HEK293T (cell line): ENCODE data around the gene OSCAR.
"Not testable (repeated sequence)": the region's sequence is repeated elsewhere in the genome, so short reads cannot be mapped to it uniquely, and the experiment has no call there.

Experiments
- CTCF ChIA-PET: fragments of 350-600 bp; formaldehyde crosslinking; extraction: SDS; loops from one replicate; lab custom pipeline; 2021; ENCODE audit warnings: antibody characterized with exemption, inconsistent platforms; lab: Yijun Ruan, JAX
- POLR2A ChIA-PET: fragments of 350-600 bp; formaldehyde crosslinking; extraction: SDS; loops from one replicate; lab custom pipeline; 2020; ENCODE audit warnings: antibody characterized with exemption, inconsistent platforms; lab: Yijun Ruan, JAX
- DNase-seq: peaks from one replicate; pipeline ENCODE4 v3.0.0; 2012; ENCODE audit warnings: mixed read lengths; ENCODE audit errors: extremely low spot score
- ARNT ChIP-seq: fragments of 450-650 bp; IDR thresholded peaks from 2 replicates; pipeline ENCODE4 v1.6.1; 2017; ENCODE audit warnings: mild to moderate bottlenecking
- BHLHE40 ChIP-seq: fragments of 450-650 bp; IDR thresholded peaks from 2 replicates; pipeline ENCODE4 v1.6.1; 2016; ENCODE audit warnings: mild to moderate bottlenecking, moderate library complexity, borderline replicate concordance
- CTBP1 ChIP-seq: fragments of 450-650 bp; IDR thresholded peaks from 2 replicates; pipeline ENCODE4 v1.6.1; 2016; ENCODE audit warnings: borderline replicate concordance
- ELF4 ChIP-seq: fragments of 450-650 bp; IDR thresholded peaks from 2 replicates; pipeline ENCODE4 v1.6.1; 2017; ENCODE audit warnings: antibody characterized with exemption
- FOXA1 ChIP-seq: fragments of 450-650 bp; IDR thresholded peaks from 2 replicates; pipeline ENCODE4 v1.6.1; 2016; ENCODE audit warnings: mild to moderate bottlenecking
- FOXK2 ChIP-seq: fragments of 450-650 bp; IDR thresholded peaks from 2 replicates; pipeline ENCODE4 v1.6.1; 2016; ENCODE audit warnings: mild to moderate bottlenecking
- FOXM1 ChIP-seq: fragments of 450-650 bp; IDR thresholded peaks from 2 replicates; pipeline ENCODE4 v1.6.1; 2017; ENCODE audit warnings: mild to moderate bottlenecking, borderline replicate concordance
- HDGF ChIP-seq: fragments of 450-650 bp; IDR thresholded peaks from 2 replicates; pipeline ENCODE4 v1.6.1; 2017; ENCODE audit warnings: antibody characterized with exemption, borderline replicate concordance
- L3MBTL2 ChIP-seq: fragments of 450-650 bp; conservative IDR thresholded peaks from 2 replicates; pipeline ENCODE4 v1.6.1; 2016; ENCODE audit warnings: mild to moderate bottlenecking
- LEF1 ChIP-seq: fragments of 450-650 bp; IDR thresholded peaks from 2 replicates; pipeline ENCODE4 v1.6.1; 2017; ENCODE audit warnings: mild to moderate bottlenecking, borderline replicate concordance
- NFRKB ChIP-seq: fragments of 450-650 bp; IDR thresholded peaks from 2 replicates; pipeline ENCODE4 v1.6.1; 2016; ENCODE audit warnings: mild to moderate bottlenecking, moderate library complexity
- PKNOX1 ChIP-seq: fragments of 450-650 bp; IDR thresholded peaks from 2 replicates; pipeline ENCODE4 v1.6.1; 2016
- SP1 ChIP-seq: fragments of 450-650 bp; IDR thresholded peaks from 2 replicates; pipeline ENCODE4 v1.6.1; 2017
- SUZ12 ChIP-seq: fragments of 450-650 bp; IDR thresholded peaks from 2 replicates; pipeline ENCODE4 v1.6.1; 2016; ENCODE audit warnings: mild to moderate bottlenecking
- TARDBP ChIP-seq: fragments of 450-650 bp; IDR thresholded peaks from 2 replicates; pipeline ENCODE4 v1.6.1; 2016
- ZNF384 ChIP-seq: fragments of 450-650 bp; IDR thresholded peaks from 2 replicates; pipeline ENCODE4 v1.6.1; 2016

Gene OSCAR

DNA sequence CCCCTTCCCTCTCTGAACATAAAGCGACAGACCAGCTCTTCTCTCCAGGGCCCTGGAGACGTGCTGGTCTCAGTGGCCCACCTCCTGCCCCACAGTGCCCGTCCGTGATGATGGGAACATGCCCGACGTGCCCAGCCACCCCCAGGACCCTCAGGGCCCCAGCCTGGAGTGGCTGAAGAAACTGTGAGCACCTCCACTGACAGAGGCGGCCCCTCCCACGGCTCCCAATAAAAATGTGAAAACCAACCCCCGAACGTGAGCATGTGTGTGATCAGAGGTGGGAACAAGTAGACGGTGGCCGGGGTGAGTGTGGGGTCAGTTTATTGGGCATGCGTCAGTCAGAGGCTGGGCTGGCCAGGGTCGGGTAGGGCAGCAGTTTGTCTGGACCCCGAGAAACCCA lies 6.1 kb upstream of the OSCAR start:
- CTCF ChIA-PET: no interaction called here
- no peak for DNase-seq
- TF ChIP-seq FOXA1: no peak
- no peak for TF ChIP-seq LEF1
- no peak for TF ChIP-seq NFRKB
- TF ChIP-seq ELF4: no peak
- no peak for TF ChIP-seq ZNF384
- no peak for TF ChIP-seq ARNT
- TF ChIP-seq BHLHE40: no peak
- TF ChIP-seq L3MBTL2: no peak
- TF ChIP-seq SUZ12: no peak
- TF ChIP-seq PKNOX1: no peak
- POLR2A ChIA-PET: no interaction called here

DNA sequence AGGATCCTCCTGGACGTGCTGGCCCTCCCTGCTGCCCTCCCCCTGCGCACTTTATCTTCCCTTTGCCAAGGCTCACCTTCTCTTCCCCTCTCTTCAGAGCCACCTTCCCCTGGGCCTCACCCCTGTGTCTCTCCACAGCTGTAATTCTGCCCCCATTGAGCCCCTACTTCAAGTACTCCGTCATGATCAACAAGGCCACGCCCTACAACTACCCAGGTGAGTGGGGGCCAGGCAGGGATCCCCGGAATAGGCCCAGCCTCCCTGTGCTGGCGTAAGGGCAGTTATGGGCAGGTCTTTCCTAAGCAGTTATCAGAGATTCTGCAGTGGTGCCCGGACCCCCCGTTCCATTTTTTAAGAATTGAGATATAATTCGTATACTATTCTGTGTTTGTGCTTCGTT lies 5.2 kb upstream of the OSCAR start:
- CTCF ChIA-PET: no interaction called here
- no peak for TF ChIP-seq NFRKB
- no peak for TF ChIP-seq FOXK2
- no peak for TF ChIP-seq FOXM1
- no peak for TF ChIP-seq CTBP1
- no peak for TF ChIP-seq SUZ12
- TF ChIP-seq PKNOX1: no peak
- TF ChIP-seq ELF4: no peak
- no peak for TF ChIP-seq ZNF384
- no peak for TF ChIP-seq BHLHE40
- TF ChIP-seq TARDBP: no peak
- no peak for TF ChIP-seq LEF1
- no peak for TF ChIP-seq L3MBTL2
- no peak for TF ChIP-seq SP1
- no peak for TF ChIP-seq FOXA1
- no peak for TF ChIP-seq ARNT
- TF ChIP-seq HDGF: no peak
- DNase-seq: no peak
- POLR2A ChIA-PET: no interaction called here

DNA sequence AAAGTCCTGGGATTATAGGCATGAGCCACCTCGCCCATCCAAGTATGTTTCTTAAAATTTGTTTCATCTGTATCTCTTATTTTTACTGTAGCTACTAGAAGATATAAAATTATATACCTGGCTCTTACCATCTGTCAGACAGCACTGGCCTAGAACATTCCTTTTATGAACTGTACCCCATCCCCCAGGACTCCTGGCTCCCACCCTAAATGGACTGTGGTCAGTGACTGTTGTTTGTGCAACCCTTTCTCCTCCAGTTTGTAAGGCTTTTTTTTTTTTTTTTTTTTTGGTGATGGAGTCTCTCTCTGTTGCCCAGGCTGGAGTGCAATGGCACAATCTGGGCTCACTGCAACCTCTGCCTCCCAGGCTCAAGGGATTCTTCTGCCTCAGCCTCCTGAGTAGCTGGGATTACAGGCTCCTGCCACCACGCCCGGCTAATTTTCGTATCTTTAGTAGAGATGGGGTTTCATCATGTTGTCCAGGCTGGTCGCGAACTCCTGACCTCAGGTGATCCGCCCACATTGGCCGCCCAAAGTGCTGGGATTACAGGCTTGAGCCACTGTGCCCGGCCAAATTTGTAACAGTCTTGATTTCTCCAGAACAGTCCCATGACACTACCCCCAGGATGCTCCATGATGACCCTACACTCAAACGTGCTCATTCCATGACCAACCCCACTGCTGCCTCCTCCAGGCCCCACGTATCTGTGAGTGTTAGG lies 4.6 kb upstream of the OSCAR start:
- DNase-seq: no peak
- CTCF ChIA-PET: no interaction called here
- POLR2A ChIA-PET: no interaction called here
- no peak for TF ChIP-seq SP1
- no peak for TF ChIP-seq FOXK2
- TF ChIP-seq CTBP1: no peak
- no peak for TF ChIP-seq TARDBP
- no peak for TF ChIP-seq ARNT
- no peak for TF ChIP-seq FOXM1
- TF ChIP-seq LEF1: no peak
- no peak for TF ChIP-seq ELF4
- no peak for TF ChIP-seq BHLHE40
- TF ChIP-seq ZNF384: no peak
- TF ChIP-seq SUZ12: no peak
- TF ChIP-seq HDGF: no peak
- no peak for TF ChIP-seq L3MBTL2

GRCh38 chr19:54102421-54103169 lies 2.0 kb upstream of the OSCAR start, which contains the start of gene NDUFA3:
Gene NDUFA3 (plus strand): TSS chr19:54102855. CDS start chr19:54102879, 24 bp downstream.
- peak; percentile 100 for DNase-seq
- ChIA-PET POLR2A (interaction anchor here (0.7 to 3.1 kb wide), 4 partner anchors 12 to 87 kb away, joined by 3 to 28 read pairs (median 3); partner anchors contain the start of genes CNOT3, MBOAT7, PRPF31 and TFPT), CTCF (no interaction called here)
- peak; percentile 23; the same call in 1 of the 2 replicates for TF ChIP-seq ELF4
- TF ChIP-seq TARDBP: no peak
- no peak for TF ChIP-seq BHLHE40
- TF ChIP-seq NFRKB: no peak

DNA sequence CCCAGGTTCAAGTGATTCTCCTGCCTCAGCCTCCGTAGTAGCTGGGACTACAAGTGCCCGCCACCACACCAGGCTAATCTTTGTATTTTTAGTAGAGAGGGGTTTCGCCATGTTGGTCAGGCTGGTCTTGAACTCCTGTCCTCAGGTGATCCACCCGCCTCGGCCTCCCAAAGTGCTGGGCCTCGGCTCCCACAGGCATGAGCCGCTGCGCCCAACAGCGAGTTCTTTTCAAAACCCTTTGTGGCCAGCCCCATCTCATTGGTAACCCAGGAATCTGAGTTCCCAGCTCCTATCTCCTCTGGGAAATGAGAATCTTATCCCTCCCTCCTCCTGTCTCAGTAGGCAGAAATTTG lies 724 bp downstream of the OSCAR start:
- DNase-seq, CTCF ChIA-PET: not testable (repeated sequence)
- POLR2A ChIA-PET: interaction anchor here (1.2 kb wide), 1 partner anchor 68 kb away, joined by 3 read pairs; no protein-coding TSS in a partner anchor

GRCh38 chr19:54099190-54099902 lies 1.3 kb downstream of the OSCAR start:
- POLR2A ChIA-PET: interaction anchor here (1.2 kb wide), 1 partner anchor 68 kb away, joined by 3 read pairs; no protein-coding TSS in a partner anchor
- CTCF ChIA-PET: no interaction called here
- no peak for TF ChIP-seq PKNOX1
- no peak for TF ChIP-seq CTBP1
- no peak for TF ChIP-seq FOXK2
- TF ChIP-seq FOXM1: no peak
- TF ChIP-seq SUZ12: no peak
- no peak for TF ChIP-seq ARNT
- no peak for TF ChIP-seq L3MBTL2
- TF ChIP-seq ZNF384: no peak
- no peak for TF ChIP-seq HDGF
- no peak for DNase-seq
